IMR-90 (cell line): Measurements from ENCODE around the gene SNX2. TPM values are rescaled to one million over a fixed set of nuclear protein-coding genes. Genes with fewer than 3 reads are reported as not detected.

Experiments used
- ATAC-seq: fragments of 200-7000 bp; cut with Tn5 transposase; 2 replicates; pipeline ENCODE4 v1.9.1; 2020; ENCODE audit warnings: low read depth, mild to moderate bottlenecking, moderate library complexity
- BruUV-seq: library from RNA; stranded (reverse); fragments of 400-500 nt; replicated peaks from 2 replicates; lab custom pipeline; 2021; lab: Mats Ljungman, UMichigan
- CTCF ChIA-PET: fragments of 300-600 bp; formaldehyde crosslinking; extraction: SDS; loops from one replicate; lab custom pipeline; 2021; ENCODE audit warnings: antibody characterized with exemption; lab: Yijun Ruan, JAX
- POLR2A ChIA-PET: fragments of 300-600 bp; sonication (Branson Sonifier 250); formaldehyde crosslinking; loops from one replicate; lab custom pipeline; 2022; ENCODE audit warnings: antibody characterized with exemption; ENCODE audit not compliant: unreplicated experiment; lab: Charles Lee
- DNase-seq: peaks from one replicate; pipeline ENCODE4 v3.0.0; 2013
- H2AFZ ChIP-seq: replicated peaks from 2 replicates; pipeline ENCODE3; 2013; ENCODE audit warnings: low read length, mild to moderate bottlenecking; ENCODE audit not compliant: poor library complexity
- H2AK5ac ChIP-seq: 2 replicates; pipeline ENCODE4 v1.6.1; 2013; ENCODE audit warnings: low read depth, low read length, inconsistent platforms
- H2AK9ac ChIP-seq: replicated peaks from 2 replicates; pipeline ENCODE3; 2013; ENCODE audit warnings: mild to moderate bottlenecking, low read depth, low read length, moderate library complexity; ENCODE audit not compliant: poor library complexity
- H2BK120ac ChIP-seq: 2 replicates; pipeline ENCODE4 v1.6.1; 2013; ENCODE audit warnings: low read depth, low read length, inconsistent platforms
- H2BK15ac ChIP-seq: 3 replicates; pipeline ENCODE4 v1.6.1; 2013; ENCODE audit warnings: low read depth, low read length, inconsistent platforms
- H2BK20ac ChIP-seq: 2 replicates; pipeline ENCODE4 v1.6.1; 2013; ENCODE audit warnings: low read depth, mild to moderate bottlenecking, inconsistent platforms, low read length, moderate library complexity
- H2BK5ac ChIP-seq: 2 replicates; pipeline ENCODE4 v1.6.1; 2013; ENCODE audit warnings: mild to moderate bottlenecking, low read depth, low read length, inconsistent platforms; ENCODE audit not compliant: poor library complexity, severe bottlenecking
- H3K14ac ChIP-seq: replicated peaks from 2 replicates; pipeline ENCODE4 v1.6.1; 2013; ENCODE audit warnings: low read depth, low read length, inconsistent platforms
- H3K18ac ChIP-seq: 2 replicates; pipeline ENCODE4 v1.6.1; 2013; ENCODE audit warnings: low read depth, low read length, control low read depth
- H3K23ac ChIP-seq: 2 replicates; pipeline ENCODE4 v1.6.1; 2013; ENCODE audit warnings: low read depth, low read length, inconsistent platforms
- H3K27ac ChIP-seq: 2 replicates; pipeline ENCODE4 v1.5.1; 2013; ENCODE audit warnings: mild to moderate bottlenecking, control low read depth, low read length; ENCODE audit not compliant: insufficient read depth
- H3K27me3 ChIP-seq: 2 replicates; pipeline ENCODE4 v1.6.1; 2013; ENCODE audit warnings: low read length; ENCODE audit not compliant: control insufficient read depth, insufficient read depth
- H3K36me3 ChIP-seq: 2 replicates; pipeline ENCODE4 v1.6.1; 2013; ENCODE audit warnings: low read length, mixed read lengths; ENCODE audit not compliant: control insufficient read depth, insufficient read depth
- H3K4ac ChIP-seq: 2 replicates; pipeline ENCODE4 v1.6.1; 2013; ENCODE audit warnings: low read depth, low read length, inconsistent platforms
- H3K4me1 ChIP-seq: 2 replicates; pipeline ENCODE4 v1.6.1; 2013; ENCODE audit warnings: low read length, mixed read lengths; ENCODE audit not compliant: control insufficient read depth, insufficient read depth
- H3K4me2 ChIP-seq: 2 replicates; pipeline ENCODE4 v1.6.1; 2013; ENCODE audit warnings: low read depth, mild to moderate bottlenecking, control low read depth, low read length, moderate library complexity
- H3K4me3 ChIP-seq: 2 replicates; pipeline ENCODE4 v1.5.1; 2013; ENCODE audit warnings: low read depth, mild to moderate bottlenecking, control low read depth, low read length, moderate library complexity; ENCODE audit not compliant: insufficient read depth
- H3K56ac ChIP-seq: 2 replicates; pipeline ENCODE4 v1.6.1; 2013; ENCODE audit warnings: low read length, inconsistent platforms; ENCODE audit not compliant: insufficient read depth; ENCODE audit errors: extremely low read depth
- H3K79me1 ChIP-seq, 2 experiments: 2 replicates each; pipeline ENCODE4 v1.6.1; 2013; ENCODE audit warnings: low read length in 2 of 2, inconsistent platforms in 1 of 2, low read depth in 1 of 2
- H3K9ac ChIP-seq: 2 replicates; pipeline ENCODE4 v1.6.1; 2013; ENCODE audit warnings: low read depth, low read length, control low read depth
- H3K9me1 ChIP-seq: 2 replicates; pipeline ENCODE4 v1.6.1; 2013; ENCODE audit warnings: low read length, inconsistent platforms; ENCODE audit not compliant: insufficient read depth
- H3K9me3 ChIP-seq: 2 replicates; pipeline ENCODE4 v1.6.1; 2013; ENCODE audit warnings: low read length; ENCODE audit not compliant: control insufficient read depth, insufficient read depth
- H4K20me1 ChIP-seq: 2 replicates; pipeline ENCODE4 v1.6.1; 2013; ENCODE audit warnings: low read length, inconsistent platforms; ENCODE audit not compliant: insufficient read depth
- H4K5ac ChIP-seq: 2 replicates; pipeline ENCODE4 v1.6.1; 2013; ENCODE audit warnings: mild to moderate bottlenecking, low read depth, low read length, control low read depth
- H4K8ac ChIP-seq, 2 experiments: 2 replicates each; pipeline ENCODE4 v1.6.1; 2013; ENCODE audit warnings: low read depth in 2 of 2, low read length in 2 of 2, control low read depth in 1 of 2, inconsistent platforms in 1 of 2
- H4K91ac ChIP-seq: 2 replicates; pipeline ENCODE4 v1.6.1; 2013; ENCODE audit warnings: low read depth, low read length, inconsistent platforms; ENCODE audit not compliant: insufficient read depth
- FOS ChIP-seq: fragments of 150-350 bp; IDR thresholded peaks from 2 replicates; pipeline ENCODE4 v1.6.1; 2016; ENCODE audit warnings: low read depth, low read length
- RCOR1 ChIP-seq: IDR thresholded peaks from 2 replicates; pipeline ENCODE4 v1.6.1; 2012; ENCODE audit warnings: mild to moderate bottlenecking, low read length, improper control_type of control experiment; ENCODE audit not compliant: insufficient replicate concordance
- dilution Hi-C: fragments of 300-500 bp; cut with HindIII; formaldehyde crosslinking; loops from one replicate; pipeline ENCODE4 v1.14.3; 2018; ENCODE audit warnings: low sequenced_read_pairs; ENCODE audit not compliant: unreplicated experiment
- in situ Hi-C: fragments of 300-500 bp; cut with MboI; formaldehyde crosslinking; loops from 3 replicates; pipeline ENCODE4 v1.14.3; 2019; ENCODE audit warnings: low sequenced_read_pairs, inconsistent platforms, mixed read lengths
- intact Hi-C: fragments of 100-400 bp; cut with micrococcal nuclease; formaldehyde crosslinking; loops from 2 replicates; pipeline ENCODE4 v1.10.0; 2022
- polyA plus RNA-seq, 3 experiments: library from polyadenylated mRNA; depleted of rRNA; stranded (reverse); fragments of >200 nt; gene quantifications; 2 replicates each; pipeline ENCODE4 v1.2.3, GENCODE V29; 2012; ENCODE audit warnings: low replicate concordance in 1 of 3
- total RNA-seq: library from RNA; depleted of rRNA; stranded (reverse); fragments of >200 nt; gene quantifications from 2 replicates; pipeline ENCODE4 v1.2.3, GENCODE V29; 2012
- TF ChIP-seq, protein P1 (sequence below): fragments of 150-350 bp; IDR thresholded peaks from 2 replicates; pipeline ENCODE4 v1.6.1; 2016; ENCODE audit warnings: low read depth, mild to moderate bottlenecking, low read length, moderate library complexity, borderline replicate concordance
- TF ChIP-seq, protein P2 (sequence below): conservative IDR thresholded peaks from 2 replicates; pipeline ENCODE4 v1.5.1; 2012; ENCODE audit warnings: mild to moderate bottlenecking, low read depth, low read length, improper control_type of control experiment

The SNX2 gene
- total and polyA plus RNA-seq, 2 of the 4 experiments (the other 2 are of a cell fraction): 26.3 to 52.9 TPM

DNA sequence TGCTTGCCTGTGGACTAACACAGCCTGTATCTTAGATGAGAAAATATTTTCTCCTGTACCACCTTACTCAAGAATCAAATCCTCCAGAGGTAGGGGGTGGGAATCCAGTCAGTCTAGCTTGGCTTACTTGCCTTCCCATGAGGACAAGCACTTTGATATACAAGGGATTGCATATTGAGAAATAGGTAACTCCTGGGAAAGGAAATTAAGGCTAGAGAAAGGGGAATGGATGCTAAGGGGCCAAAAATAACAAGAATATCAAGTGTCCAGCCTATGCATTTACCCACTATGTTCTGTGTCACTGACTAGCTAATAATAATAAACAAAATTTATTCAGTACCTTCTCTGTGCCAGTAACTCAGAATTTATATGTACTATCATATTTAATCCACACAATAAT is 21.4 kb upstream of the SNX2 start:
- Histone ChIP-seq H3K9me1 (no peaks in the 10 kb centered on the region), H4K5ac (no peak overlapping the region), H3K23ac (no peak overlapping the region), H3K4me2 (no peak overlapping the region), H3K14ac (no peak overlapping the region), H2BK20ac (no peak overlapping the region), H3K36me3 (no peaks in the 10 kb centered on the region), H4K20me1 (no peaks in the 10 kb centered on the region), H3K9me3 (no peaks in the 10 kb centered on the region), H2AFZ (no peak overlapping the region), H3K4ac (no peak overlapping the region), H2BK5ac (no peak overlapping the region), H2AK5ac (no peak overlapping the region), H4K91ac (no peak overlapping the region), H2AK9ac (no peak overlapping the region), H3K9ac (no peak overlapping the region), H3K79me1 (no peaks in the 10 kb centered on the region), H2BK120ac (no peak overlapping the region), H3K4me1 (peaks cover 2% of the 10 kb centered on the region; the same call in 1 of the 2 replicates), H3K27ac (no peak overlapping the region), H3K27me3 (no peaks in the 10 kb centered on the region), H2BK15ac (no peak overlapping the region), H4K8ac (no peak overlapping the region), H3K4me3 (no peak overlapping the region), H3K18ac (no peak overlapping the region), H3K56ac (no peak overlapping the region)
- ChIA-PET POLR2A (no interaction called here), CTCF (no interaction called here)
- DNase-seq (peak; percentile 28), ATAC-seq (no peak)
- BruUV-seq: no TSS peak
- in situ Hi-C loops: no loop called here
- intact Hi-C loops: no loop called here
- TF ChIP-seq RCOR1 (no peak), FOS (no peak)
- TF ChIP-seq, protein P1, sequence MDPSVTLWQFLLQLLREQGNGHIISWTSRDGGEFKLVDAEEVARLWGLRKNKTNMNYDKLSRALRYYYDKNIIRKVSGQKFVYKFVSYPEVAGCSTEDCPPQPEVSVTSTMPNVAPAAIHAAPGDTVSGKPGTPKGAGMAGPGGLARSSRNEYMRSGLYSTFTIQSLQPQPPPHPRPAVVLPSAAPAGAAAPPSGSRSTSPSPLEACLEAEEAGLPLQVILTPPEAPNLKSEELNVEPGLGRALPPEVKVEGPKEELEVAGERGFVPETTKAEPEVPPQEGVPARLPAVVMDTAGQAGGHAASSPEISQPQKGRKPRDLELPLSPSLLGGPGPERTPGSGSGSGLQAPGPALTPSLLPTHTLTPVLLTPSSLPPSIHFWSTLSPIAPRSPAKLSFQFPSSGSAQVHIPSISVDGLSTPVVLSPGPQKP: no peak
- TF ChIP-seq, protein P2, sequence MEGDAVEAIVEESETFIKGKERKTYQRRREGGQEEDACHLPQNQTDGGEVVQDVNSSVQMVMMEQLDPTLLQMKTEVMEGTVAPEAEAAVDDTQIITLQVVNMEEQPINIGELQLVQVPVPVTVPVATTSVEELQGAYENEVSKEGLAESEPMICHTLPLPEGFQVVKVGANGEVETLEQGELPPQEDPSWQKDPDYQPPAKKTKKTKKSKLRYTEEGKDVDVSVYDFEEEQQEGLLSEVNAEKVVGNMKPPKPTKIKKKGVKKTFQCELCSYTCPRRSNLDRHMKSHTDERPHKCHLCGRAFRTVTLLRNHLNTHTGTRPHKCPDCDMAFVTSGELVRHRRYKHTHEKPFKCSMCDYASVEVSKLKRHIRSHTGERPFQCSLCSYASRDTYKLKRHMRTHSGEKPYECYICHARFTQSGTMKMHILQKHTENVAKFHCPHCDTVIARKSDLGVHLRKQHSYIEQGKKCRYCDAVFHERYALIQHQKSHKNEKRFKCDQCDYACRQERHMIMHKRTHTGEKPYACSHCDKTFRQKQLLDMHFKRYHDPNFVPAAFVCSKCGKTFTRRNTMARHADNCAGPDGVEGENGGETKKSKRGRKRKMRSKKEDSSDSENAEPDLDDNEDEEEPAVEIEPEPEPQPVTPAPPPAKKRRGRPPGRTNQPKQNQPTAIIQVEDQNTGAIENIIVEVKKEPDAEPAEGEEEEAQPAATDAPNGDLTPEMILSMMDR: no peak
- dilution Hi-C loops: no loop called here
